ENCODE data around the gene STMN3.

DNA sequence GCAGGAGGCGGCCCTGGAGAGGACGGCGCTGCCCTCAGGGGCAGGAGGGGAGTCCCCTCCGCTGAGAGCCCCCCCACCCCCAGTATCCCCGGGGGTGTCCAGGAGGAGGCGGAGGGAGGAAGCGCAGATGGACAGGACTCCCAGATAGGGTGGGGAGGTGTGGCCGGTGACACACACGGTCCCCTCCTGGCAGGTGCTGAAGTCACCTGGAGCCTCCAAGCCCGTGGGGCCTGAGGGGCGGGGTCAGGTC lies 1.4 kb downstream of the STMN3 start:
- TF ChIP-seq ZNF274 (IDR thresholded peaks at IDR 0.05; ENCODE audit: low read depth, low read length) (no peak), YY1 (IDR thresholded peaks at IDR 0.05; ENCODE audit: insufficient read depth, insufficient read length) (no peak), SUZ12 (IDR thresholded peaks at IDR 0.05; ENCODE audit: extremely low read depth, insufficient read depth, insufficient read length) (no peak)

Measured in NT2/D1 (cell line).